ENCODE measurements around the gene DUSP5. TPM values are rescaled to one million over a fixed set of nuclear protein-coding genes. Genes with fewer than 3 reads are reported as not detected.

DUSP5 gene
- total and polyA plus RNA-seq, 10 of the 15 experiments (the other 5 are each of a cell fraction or from before 2014, with no cell fraction given), result 2.1 to 95.9 (median 23.4) TPM

DNA sequence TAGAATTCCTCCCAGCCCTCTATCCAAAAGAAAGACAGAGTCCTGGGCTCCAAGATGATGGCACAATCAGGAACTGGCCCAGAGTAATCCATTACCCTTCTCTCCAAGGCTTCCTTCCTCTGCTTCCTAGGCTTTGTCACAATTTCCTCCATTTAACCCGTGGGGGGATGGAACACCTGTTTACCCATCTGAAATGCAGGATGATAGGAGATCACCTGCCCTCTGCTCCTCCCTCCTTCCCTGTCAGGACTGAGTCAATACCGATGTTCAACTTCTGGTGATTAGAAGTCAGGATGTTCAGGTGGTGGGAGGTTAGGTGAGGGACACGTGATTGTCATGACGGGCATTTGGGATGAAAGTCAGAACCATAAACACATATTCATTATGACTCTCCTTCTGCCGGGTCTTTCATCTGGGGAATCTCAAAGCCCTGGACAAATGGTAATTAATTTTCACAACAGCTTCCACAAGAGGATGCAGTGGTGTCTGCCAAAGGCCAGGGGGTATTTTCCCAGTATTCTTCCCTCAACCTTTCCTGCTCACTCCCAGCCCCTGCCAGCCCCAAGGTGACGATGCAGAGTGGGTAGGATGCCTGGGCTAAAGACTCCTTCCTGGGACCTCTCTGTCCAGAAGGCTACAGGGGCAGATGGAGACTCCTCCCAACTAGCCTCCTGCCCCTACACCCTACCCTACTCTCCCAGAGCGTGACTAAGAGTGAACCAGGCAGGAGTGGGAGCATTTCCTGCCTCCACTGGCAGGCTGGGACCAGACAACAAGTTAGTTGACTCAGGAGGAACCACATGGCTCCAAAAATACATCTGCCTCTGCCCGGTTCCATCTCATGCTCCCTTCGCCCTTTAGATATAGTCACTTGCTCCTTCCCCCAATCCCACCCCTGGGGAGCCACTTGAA, 27.9 kb downstream of the DUSP5 start (continued):
- TF ChIP-seq, protein P1, sequence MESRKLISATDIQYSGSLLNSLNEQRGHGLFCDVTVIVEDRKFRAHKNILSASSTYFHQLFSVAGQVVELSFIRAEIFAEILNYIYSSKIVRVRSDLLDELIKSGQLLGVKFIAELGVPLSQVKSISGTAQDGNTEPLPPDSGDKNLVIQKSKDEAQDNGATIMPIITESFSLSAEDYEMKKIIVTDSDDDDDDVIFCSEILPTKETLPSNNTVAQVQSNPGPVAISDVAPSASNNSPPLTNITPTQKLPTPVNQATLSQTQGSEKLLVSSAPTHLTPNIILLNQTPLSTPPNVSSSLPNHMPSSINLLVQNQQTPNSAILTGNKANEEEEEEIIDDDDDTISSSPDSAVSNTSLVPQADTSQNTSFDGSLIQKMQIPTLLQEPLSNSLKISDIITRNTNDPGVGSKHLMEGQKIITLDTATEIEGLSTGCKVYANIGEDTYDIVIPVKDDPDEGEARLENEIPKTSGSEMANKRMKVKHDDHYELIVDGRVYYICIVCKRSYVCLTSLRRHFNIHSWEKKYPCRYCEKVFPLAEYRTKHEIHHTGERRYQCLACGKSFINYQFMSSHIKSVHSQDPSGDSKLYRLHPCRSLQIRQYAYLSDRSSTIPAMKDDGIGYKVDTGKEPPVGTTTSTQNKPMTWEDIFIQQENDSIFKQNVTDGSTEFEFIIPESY (IDR thresholded peaks at IDR 0.05), result no peak
- no peak for TF ChIP-seq SMARCA5 (IDR thresholded peaks at IDR 0.05)
- no peak for TF ChIP-seq NR2F1 (conservative IDR thresholded peaks at IDR 0.05)
- no peak for TF ChIP-seq POLR2A (IDR thresholded peaks at IDR 0.05; ENCODE audit: low read depth, low read length)
- TF ChIP-seq PAX8 (IDR thresholded peaks at IDR 0.05), result no peak
- TF ChIP-seq BACH1 (IDR thresholded peaks at IDR 0.05; ENCODE audit: borderline replicate concordance), result no peak
- TF ChIP-seq ZSCAN29 (IDR thresholded peaks at IDR 0.05), result no peak
- TF ChIP-seq MTA3 (IDR thresholded peaks at IDR 0.05; ENCODE audit: borderline replicate concordance, low read length), result no peak
- TF ChIP-seq ZZZ3 (IDR thresholded peaks at IDR 0.05; ENCODE audit: control insufficient read depth, insufficient read length, low read depth), result no peak
- TF ChIP-seq CHD1 (IDR thresholded peaks at IDR 0.05; ENCODE audit: low read depth, low read length), result no peak
- TF ChIP-seq CHD4 (IDR thresholded peaks at IDR 0.05), result no peak
- TF ChIP-seq TCF7 (IDR thresholded peaks at IDR 0.05; ENCODE audit: borderline replicate concordance), result no peak
- no peak for TF ChIP-seq KAT2A (conservative IDR thresholded peaks at IDR 0.05; ENCODE audit: control insufficient read depth, low read depth, low read length)
